Astrocyte (in vitro differentiated cells and primary cell): ENCODE measurements around the gene DNAAF5. TPM values are rescaled to one million over a fixed set of nuclear protein-coding genes. Genes with fewer than 3 reads are reported as not detected.
A peak's percentile ranks its signal among the peaks of the same experiment; 100 is the strongest.

ENCODE experiments used
- DNase-seq: peaks from one replicate; pipeline ENCODE4 v3.0.0-alpha.2; 2010; ENCODE audit warnings: low read depth
- FAIRE-seq: peaks from 2 replicates; lab custom pipeline; 2011; peaks lifted over from hg19 to GRCh38; lab: Jason Lieb, UNC
- H2AFZ ChIP-seq: 2 replicates; pipeline ENCODE4 v1.6.0; 2012; ENCODE audit warnings: low read depth, low read length, inconsistent platforms
- H3K27ac ChIP-seq: 2 replicates; pipeline ENCODE4 v1.5.1; 2011; ENCODE audit warnings: low read depth, low read length, inconsistent platforms
- H3K27me3 ChIP-seq: 2 replicates; pipeline ENCODE4 v1.6.0; 2011; ENCODE audit warnings: low read length, inconsistent platforms; ENCODE audit not compliant: insufficient read depth
- H3K36me3 ChIP-seq: 2 replicates; pipeline ENCODE4 v1.5.1; 2011; ENCODE audit warnings: low read length, inconsistent platforms; ENCODE audit not compliant: insufficient read depth
- H3K4me1 ChIP-seq: 2 replicates; pipeline ENCODE4 v1.5.1; 2011; ENCODE audit warnings: low read length, inconsistent platforms; ENCODE audit not compliant: insufficient read depth
- H3K4me2 ChIP-seq: 2 replicates; pipeline ENCODE4 v1.6.0; 2012; ENCODE audit warnings: low read length, inconsistent platforms
- H3K4me3 ChIP-seq: 2 replicates; pipeline ENCODE4 v1.5.1; 2011; ENCODE audit warnings: low read depth, mild to moderate bottlenecking, low read length, inconsistent platforms; ENCODE audit not compliant: insufficient read depth
- H3K79me2 ChIP-seq: 2 replicates; pipeline ENCODE4 v1.6.0; 2012; ENCODE audit warnings: mild to moderate bottlenecking, low read length, inconsistent platforms; ENCODE audit not compliant: insufficient read depth
- H3K9ac ChIP-seq: 2 replicates; pipeline ENCODE4 v1.6.0; 2012; ENCODE audit warnings: mild to moderate bottlenecking, low read length, inconsistent platforms
- H3K9me3 ChIP-seq: 2 replicates; pipeline ENCODE4 v1.5.1; 2012; ENCODE audit warnings: low read depth, mild to moderate bottlenecking, low read length, inconsistent platforms; ENCODE audit not compliant: insufficient read depth
- H4K20me1 ChIP-seq: 2 replicates; pipeline ENCODE4 v1.6.0; 2012; ENCODE audit warnings: low read length, inconsistent platforms; ENCODE audit not compliant: insufficient read depth
- H3K27ac Mint-ChIP-seq: one replicate; pipeline ENCODE4 v1.8.0; 2021; ENCODE audit warnings: mild to moderate bottlenecking, mixed read lengths; ENCODE audit not compliant: unreplicated experiment
- H3K27me3 Mint-ChIP-seq: one replicate; pipeline ENCODE4 v1.8.0; 2021; ENCODE audit warnings: low read depth, mixed read lengths; ENCODE audit not compliant: unreplicated experiment
- H3K36me3 Mint-ChIP-seq: one replicate; pipeline ENCODE4 v1.8.0; 2021; ENCODE audit warnings: low read depth, mixed read lengths; ENCODE audit not compliant: unreplicated experiment
- H3K4me1 Mint-ChIP-seq: one replicate; pipeline ENCODE4 v1.8.0; 2021; ENCODE audit warnings: low read depth, mixed read lengths; ENCODE audit not compliant: unreplicated experiment
- H3K4me3 Mint-ChIP-seq: one replicate; pipeline ENCODE4 v1.8.0; 2021; ENCODE audit warnings: mild to moderate bottlenecking, moderate library complexity, mixed read lengths; ENCODE audit not compliant: unreplicated experiment
- H3K9me3 Mint-ChIP-seq: one replicate; pipeline ENCODE4 v1.8.0; 2021; ENCODE audit warnings: mild to moderate bottlenecking, mixed read lengths; ENCODE audit not compliant: unreplicated experiment
- EZH2 ChIP-seq: IDR thresholded peaks from 2 replicates; pipeline ENCODE4 v1.6.1; 2012; ENCODE audit warnings: mild to moderate bottlenecking, low read length, inconsistent platforms; ENCODE audit not compliant: insufficient read depth
- total RNA-seq: library from RNA; stranded (reverse); gene quantifications from 2 replicates; pipeline ENCODE4 v1.2.1, GENCODE V29; 2021
- TF ChIP-seq, protein P1 (sequence below): IDR thresholded peaks from 2 replicates; pipeline ENCODE4 v1.5.1; 2011; ENCODE audit warnings: low read depth, mild to moderate bottlenecking, inconsistent platforms, low read length, moderate library complexity; ENCODE audit not compliant: insufficient read depth

DNAAF5 gene
- total RNA-seq, 1 donor from 2014 or later: 24.5 TPM

DNA sequence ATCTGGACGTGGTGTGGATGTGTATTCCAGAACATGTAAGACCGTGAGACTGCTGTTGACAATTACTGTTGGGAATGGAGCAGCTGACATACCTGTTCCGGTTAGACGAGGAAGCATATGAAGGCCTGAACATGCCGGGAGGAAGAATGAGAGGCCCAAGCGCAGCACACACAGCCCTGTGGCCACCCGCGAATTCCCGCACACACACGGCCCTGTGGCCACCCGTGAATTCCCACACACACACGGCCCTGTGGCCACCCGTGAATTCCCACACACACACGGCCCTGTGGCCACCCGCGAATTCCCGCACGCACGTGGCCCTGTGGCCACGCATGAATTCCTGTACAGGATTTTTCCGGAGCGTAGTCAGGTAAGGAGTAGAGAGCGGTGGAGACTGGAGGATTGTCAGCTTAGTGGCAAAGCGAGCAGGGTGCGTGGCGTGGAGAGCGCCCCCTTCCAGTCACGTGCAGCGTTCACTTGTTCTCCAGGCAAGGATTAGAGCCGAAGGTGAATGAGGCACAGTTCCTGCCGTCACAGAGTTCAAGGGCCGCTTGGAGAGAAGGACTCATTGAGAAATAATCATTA is 96.3 kb downstream of the DNAAF5 start:
- Mint-ChIP-seq H3K4me1 (peaks cover 23% of the 10 kb centered on the region), H3K27me3 (no peaks in the 10 kb centered on the region), H3K27ac (peak overlapping the region; percentile 12), H3K9me3 (no peaks in the 10 kb centered on the region), H3K4me3 (no peak overlapping the region), H3K36me3 (peaks cover 5% of the 10 kb centered on the region)
- FAIRE-seq: no peak
- Histone ChIP-seq H4K20me1 (peaks cover 78% of the 10 kb centered on the region), H3K4me1 (peaks cover 3% of the 10 kb centered on the region), H3K9ac (no peak overlapping the region), H3K27ac (no peak overlapping the region), H3K79me2 (peaks cover 97% of the 10 kb centered on the region), H3K4me3 (no peak overlapping the region), H2AFZ (no peak overlapping the region), H3K27me3 (no peaks in the 10 kb centered on the region), H3K4me2 (no peak overlapping the region), H3K9me3 (no peaks in the 10 kb centered on the region), H3K36me3 (no peaks in the 10 kb centered on the region)
- DNase-seq: no peak
- TF ChIP-seq, protein P1, sequence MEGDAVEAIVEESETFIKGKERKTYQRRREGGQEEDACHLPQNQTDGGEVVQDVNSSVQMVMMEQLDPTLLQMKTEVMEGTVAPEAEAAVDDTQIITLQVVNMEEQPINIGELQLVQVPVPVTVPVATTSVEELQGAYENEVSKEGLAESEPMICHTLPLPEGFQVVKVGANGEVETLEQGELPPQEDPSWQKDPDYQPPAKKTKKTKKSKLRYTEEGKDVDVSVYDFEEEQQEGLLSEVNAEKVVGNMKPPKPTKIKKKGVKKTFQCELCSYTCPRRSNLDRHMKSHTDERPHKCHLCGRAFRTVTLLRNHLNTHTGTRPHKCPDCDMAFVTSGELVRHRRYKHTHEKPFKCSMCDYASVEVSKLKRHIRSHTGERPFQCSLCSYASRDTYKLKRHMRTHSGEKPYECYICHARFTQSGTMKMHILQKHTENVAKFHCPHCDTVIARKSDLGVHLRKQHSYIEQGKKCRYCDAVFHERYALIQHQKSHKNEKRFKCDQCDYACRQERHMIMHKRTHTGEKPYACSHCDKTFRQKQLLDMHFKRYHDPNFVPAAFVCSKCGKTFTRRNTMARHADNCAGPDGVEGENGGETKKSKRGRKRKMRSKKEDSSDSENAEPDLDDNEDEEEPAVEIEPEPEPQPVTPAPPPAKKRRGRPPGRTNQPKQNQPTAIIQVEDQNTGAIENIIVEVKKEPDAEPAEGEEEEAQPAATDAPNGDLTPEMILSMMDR: no peak
- no peak for TF ChIP-seq EZH2

DNA sequence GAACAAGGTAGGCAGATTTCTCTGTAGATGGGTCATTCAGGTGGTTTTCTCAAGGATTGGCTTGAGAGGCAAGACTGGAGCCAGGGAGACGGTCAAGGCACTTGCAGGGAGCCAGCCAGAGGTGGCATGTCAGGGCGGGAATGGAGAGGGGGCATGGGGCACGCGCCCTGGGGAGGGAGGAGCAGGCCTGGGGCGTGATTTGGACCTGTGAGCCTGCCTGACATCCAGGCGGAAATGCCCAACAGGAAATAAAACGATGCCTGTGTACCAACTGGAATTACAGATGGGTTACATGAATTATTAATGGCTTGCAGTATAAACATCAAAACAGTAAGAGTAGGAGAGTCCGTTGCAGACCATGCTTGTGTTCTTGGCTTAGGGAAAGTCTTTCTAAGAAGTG is 97.2 kb downstream of the DNAAF5 start:
- DNase-seq (no peak), FAIRE-seq (no peak)
- no peak overlapping the region for H3K4me2 ChIP-seq
- TF ChIP-seq, protein P1: no peak
- TF ChIP-seq EZH2: no peak
- peaks cover 18% of the 10 kb centered on the region for H3K4me1 Mint-ChIP-seq
- peaks cover 97% of the 10 kb centered on the region for H3K79me2 ChIP-seq
- H4K20me1 ChIP-seq: peaks cover 72% of the 10 kb centered on the region
- H3K4me1 ChIP-seq: peaks cover 3% of the 10 kb centered on the region
- H3K27me3 ChIP-seq: no peaks in the 10 kb centered on the region
- no peak overlapping the region for H3K27ac Mint-ChIP-seq
- no peak overlapping the region for H3K9ac ChIP-seq
- H3K4me3 ChIP-seq: no peak overlapping the region
- H3K4me3 Mint-ChIP-seq: no peak overlapping the region
- no peaks in the 10 kb centered on the region for H3K9me3 Mint-ChIP-seq
- no peaks in the 10 kb centered on the region for H3K9me3 ChIP-seq
- no peaks in the 10 kb centered on the region for H3K36me3 ChIP-seq
- H3K36me3 Mint-ChIP-seq: peaks cover 4% of the 10 kb centered on the region
- H3K27me3 Mint-ChIP-seq: no peaks in the 10 kb centered on the region
- H2AFZ ChIP-seq: no peak overlapping the region
- no peak overlapping the region for H3K27ac ChIP-seq

DNA sequence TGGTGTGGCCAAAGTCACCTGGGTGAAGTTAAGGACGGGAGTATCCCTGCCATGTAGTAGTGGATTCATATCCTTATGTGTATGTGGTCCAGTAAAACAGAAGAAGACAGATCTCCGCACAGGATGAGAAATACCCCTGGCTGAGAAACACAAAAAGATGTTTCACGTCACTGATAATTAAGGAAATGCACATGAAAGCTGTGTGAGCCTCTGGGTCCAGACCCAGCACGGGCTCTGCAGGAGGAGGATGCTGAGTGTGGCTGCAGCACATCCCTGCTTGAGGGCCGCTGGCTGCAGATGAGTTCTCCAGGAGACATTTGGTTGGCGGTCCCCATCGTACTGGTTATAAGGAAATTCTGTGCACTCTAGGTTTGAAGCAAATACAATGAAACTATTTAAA is 97.6 kb downstream of the DNAAF5 start:
- Mint-ChIP-seq H3K27me3 (no peaks in the 10 kb centered on the region), H3K9me3 (no peaks in the 10 kb centered on the region), H3K27ac (no peak overlapping the region), H3K4me1 (peaks cover 18% of the 10 kb centered on the region), H3K4me3 (no peak overlapping the region), H3K36me3 (peaks cover 4% of the 10 kb centered on the region)
- TF ChIP-seq, protein P1: no peak
- no peak for TF ChIP-seq EZH2
- Histone ChIP-seq H3K79me2 (peaks cover 98% of the 10 kb centered on the region), H3K4me1 (peaks cover 3% of the 10 kb centered on the region), H3K9ac (no peak overlapping the region), H3K4me2 (no peak overlapping the region), H3K9me3 (no peaks in the 10 kb centered on the region), H3K36me3 (no peaks in the 10 kb centered on the region), H4K20me1 (peaks cover 72% of the 10 kb centered on the region), H3K27me3 (no peaks in the 10 kb centered on the region), H3K4me3 (no peak overlapping the region), H3K27ac (no peak overlapping the region), H2AFZ (no peak overlapping the region)
- DNase-seq (no peak), FAIRE-seq (no peak)
